ENCODE measurements around the gene TMEM132E. TPM values are rescaled to one million over a fixed set of nuclear protein-coding genes. Genes with fewer than 3 reads are reported as not detected.

Gene TMEM132E
- total RNA-seq, 2 experiments from 2014 or later, result not detected

DNA sequence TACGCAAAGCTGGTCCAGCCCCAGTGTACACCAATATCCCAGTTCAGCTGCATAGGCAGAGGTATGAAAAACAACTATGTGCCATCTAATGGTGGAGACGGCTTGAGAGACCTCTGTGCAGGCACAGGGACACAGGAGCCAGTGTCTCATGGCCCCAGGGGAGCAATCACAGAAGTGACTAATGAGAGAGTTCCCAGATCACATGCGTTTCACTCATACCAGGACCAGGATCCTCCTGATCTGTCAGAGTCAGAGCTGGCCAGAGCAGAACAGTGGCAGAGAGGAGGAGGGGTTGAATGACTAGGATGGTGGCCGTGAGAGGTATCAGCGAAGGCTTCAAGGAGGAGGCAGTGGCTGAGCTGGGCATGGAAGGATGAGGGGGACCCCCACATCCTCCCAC is 41.1 kb downstream of the TMEM132E start:
- CTCF ChIA-PET, result no interaction called here
- peaks cover 40% of the 10 kb centered on the region for H3K27me3 Mint-ChIP-seq

DNA sequence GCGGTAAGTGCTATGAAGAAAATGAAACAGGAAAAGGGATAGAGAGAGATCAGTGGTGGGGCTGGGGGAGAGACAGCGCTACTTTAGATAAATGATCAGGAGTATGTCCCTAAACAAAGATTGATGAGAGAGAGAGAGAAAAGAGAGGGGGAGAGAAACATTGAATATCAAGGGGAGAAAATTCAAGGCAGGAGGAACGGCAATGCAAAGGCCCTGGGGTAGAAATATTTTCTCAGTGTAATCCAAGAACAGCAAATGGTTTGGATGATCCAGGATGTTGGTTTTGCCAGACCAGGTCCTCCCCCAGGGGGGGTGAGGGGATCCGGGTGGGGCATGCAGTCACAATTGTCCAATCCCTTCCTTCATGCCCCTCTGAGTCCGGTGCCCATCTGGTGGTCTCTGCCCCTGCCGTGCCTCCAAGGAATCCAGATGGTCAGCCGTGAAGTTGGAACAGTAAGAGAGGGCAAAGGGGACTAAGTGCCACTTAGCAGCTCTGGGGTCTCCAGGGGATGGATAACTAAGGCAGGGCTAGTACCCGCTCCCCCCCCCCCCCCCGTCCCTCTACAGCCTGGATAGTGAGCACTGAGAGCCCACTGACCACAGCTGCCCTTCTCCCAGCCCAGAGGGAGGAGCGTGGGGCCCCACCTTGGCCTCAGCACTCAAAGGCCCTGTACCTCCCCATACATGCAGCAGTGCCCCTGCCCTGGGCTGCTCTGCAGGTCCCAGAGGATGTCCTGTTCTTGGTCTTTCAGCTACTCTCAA is 43.7 kb downstream of the TMEM132E start:
- H3K9me3 Mint-ChIP-seq, result no peaks in the 10 kb centered on the region
- peaks cover 41% of the 10 kb centered on the region for H3K27me3 Mint-ChIP-seq
- H3K4me3 Mint-ChIP-seq, result no peak overlapping the region
- CTCF ChIA-PET, result no interaction called here
- H3K4me1 Mint-ChIP-seq, result no peaks in the 10 kb centered on the region
- POLR2A ChIA-PET, result no interaction called here
- DNase-seq, result no peak
- no peak overlapping the region for H3K27ac Mint-ChIP-seq
- no peaks in the 10 kb centered on the region for H3K36me3 Mint-ChIP-seq (ENCODE audit: low read depth)

More for the DNA sequence above, 41.1 kb downstream of the TMEM132E start:
- DNase-seq, result no peak
- Mint-ChIP-seq H3K4me1 (no peaks in the 10 kb centered on the region), H3K27ac (no peak overlapping the region), H3K9me3 (no peaks in the 10 kb centered on the region), H3K4me3 (no peak overlapping the region), H3K36me3 (ENCODE audit: low read depth) (no peaks in the 10 kb centered on the region)
- POLR2A ChIA-PET, result no interaction called here

DNA sequence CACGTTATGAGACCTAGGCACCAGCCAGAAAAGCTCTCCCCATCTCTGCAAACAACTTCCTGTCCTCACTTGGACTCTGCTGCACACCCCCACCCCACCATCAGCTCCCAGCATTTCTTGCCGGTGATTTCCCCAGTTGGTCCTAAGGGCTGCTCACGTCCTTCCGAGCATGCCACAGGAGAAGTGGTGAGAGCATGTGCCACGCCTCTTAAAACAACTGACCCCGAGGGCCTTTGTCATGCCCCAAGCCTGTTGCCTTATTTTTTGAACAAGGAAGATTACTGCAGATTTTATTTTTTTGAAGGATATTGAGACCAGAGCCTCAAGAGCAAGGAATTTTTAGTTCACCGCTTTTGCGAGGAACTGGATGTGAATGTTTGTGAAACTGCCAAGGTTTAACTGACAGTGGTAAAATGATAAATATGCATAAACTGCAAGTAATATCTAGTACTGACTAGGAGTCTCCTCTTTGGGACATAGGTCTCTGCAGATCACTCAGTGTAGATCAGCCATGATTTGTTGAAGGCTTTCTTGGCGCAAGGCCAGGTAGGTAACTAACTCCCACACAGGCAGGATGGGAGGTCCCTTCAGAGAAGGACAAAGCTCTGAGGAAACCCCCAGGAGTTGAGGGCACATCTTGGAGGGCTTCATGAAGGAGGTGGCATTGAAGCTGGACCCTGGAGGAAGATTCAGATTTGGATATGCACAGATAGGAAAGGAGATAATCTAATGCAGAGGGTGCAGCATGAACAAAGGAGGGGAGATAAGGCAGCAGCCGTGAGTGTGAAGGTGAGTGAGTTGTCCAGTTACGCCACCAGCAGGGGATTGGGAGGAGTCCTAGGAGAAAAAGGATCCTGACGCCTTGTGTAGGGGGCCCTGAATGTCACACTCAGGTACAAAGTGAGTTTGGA is 44.7 kb downstream of the TMEM132E start:
- CTCF ChIA-PET, result no interaction called here
- Mint-ChIP-seq H3K36me3 (ENCODE audit: low read depth) (no peaks in the 10 kb centered on the region), H3K27me3 (peaks cover 46% of the 10 kb centered on the region)

GRCh38 chr17:34624767-34625383 is 45.5 kb downstream of the TMEM132E start:
- no peak for DNase-seq
- H3K9me3 Mint-ChIP-seq, result no peaks in the 10 kb centered on the region
- no peak overlapping the region for H3K4me3 Mint-ChIP-seq
- H3K27me3 Mint-ChIP-seq, result peaks cover 49% of the 10 kb centered on the region
- no peaks in the 10 kb centered on the region for H3K36me3 Mint-ChIP-seq (ENCODE audit: low read depth)
- no peak overlapping the region for H3K27ac Mint-ChIP-seq
- ChIA-PET POLR2A (no interaction called here), CTCF (no interaction called here)
- no peaks in the 10 kb centered on the region for H3K4me1 Mint-ChIP-seq

More for the DNA sequence above, 44.7 kb downstream of the TMEM132E start:
- no peak for DNase-seq
- Mint-ChIP-seq H3K9me3 (no peaks in the 10 kb centered on the region), H3K4me3 (no peak overlapping the region), H3K27ac (no peak overlapping the region), H3K4me1 (no peaks in the 10 kb centered on the region)
- POLR2A ChIA-PET, result no interaction called here

GRCh38 chr17:34626121-34626681 is 46.8 kb downstream of the TMEM132E start:
- POLR2A ChIA-PET, result interaction anchor here (1.1 kb wide), 1 partner anchor 11 kb away, joined by 3 read pairs; no protein-coding TSS in a partner anchor
- H3K36me3 Mint-ChIP-seq (ENCODE audit: low read depth), result no peaks in the 10 kb centered on the region
- DNase-seq, result no peak
- no peaks in the 10 kb centered on the region for H3K4me1 Mint-ChIP-seq
- no peak overlapping the region for H3K4me3 Mint-ChIP-seq
- CTCF ChIA-PET, result no interaction called here
- no peak overlapping the region for H3K27ac Mint-ChIP-seq
- peaks cover 49% of the 10 kb centered on the region for H3K27me3 Mint-ChIP-seq
- no peaks in the 10 kb centered on the region for H3K9me3 Mint-ChIP-seq

DNA sequence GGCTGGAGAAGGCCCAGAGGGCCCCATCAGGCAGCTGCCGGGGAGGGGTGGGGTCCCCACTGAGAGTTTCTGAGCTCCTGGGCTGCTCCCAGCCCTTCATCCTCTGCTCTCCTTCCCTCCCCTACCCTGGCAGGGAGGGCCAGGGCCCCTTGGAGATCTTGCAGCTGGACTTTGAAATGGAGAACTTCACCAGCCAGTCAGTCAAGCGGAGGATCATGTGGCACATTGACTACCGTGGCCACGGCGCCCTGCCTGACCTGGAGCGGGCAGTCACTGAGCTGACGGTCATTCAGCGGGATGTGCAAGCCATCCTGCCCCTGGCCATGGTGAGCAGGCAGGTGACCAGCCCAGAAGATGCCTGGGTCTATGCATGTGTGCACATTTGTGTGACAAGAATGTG is 49.5 kb downstream of the TMEM132E start:
- Mint-ChIP-seq H3K9me3 (no peaks in the 10 kb centered on the region), H3K4me3 (no peak overlapping the region), H3K4me1 (no peaks in the 10 kb centered on the region), H3K36me3 (ENCODE audit: low read depth) (no peaks in the 10 kb centered on the region), H3K27me3 (peaks cover 51% of the 10 kb centered on the region), H3K27ac (no peak overlapping the region)
- DNase-seq, result no peak
- ChIA-PET POLR2A (no interaction called here), CTCF (interaction anchor here (1.1 kb wide), 1 partner anchor 175 kb away, joined by 3 read pairs; no protein-coding TSS in a partner anchor)

- no peaks in the 10 kb centered on the region for H3K9me3 Mint-ChIP-seq
- ChIA-PET CTCF (interaction anchor here (0.9 kb wide), 1 partner anchor 211 kb away, joined by 3 read pairs; no protein-coding TSS in a partner anchor), POLR2A (no interaction called here)
- no peak overlapping the region for H3K4me3 Mint-ChIP-seq
- H3K27ac Mint-ChIP-seq, result no peak overlapping the region
- H3K4me1 Mint-ChIP-seq, result peaks cover 7% of the 10 kb centered on the region
- no peak for DNase-seq
- H3K36me3 Mint-ChIP-seq (ENCODE audit: low read depth), result no peaks in the 10 kb centered on the region
- H3K27me3 Mint-ChIP-seq, result peaks cover 36% of the 10 kb centered on the region
Measured at GRCh38 chr17:34633351-34633750, 54.0 kb downstream of the TMEM132E start.

- POLR2A ChIA-PET, result no interaction called here
- CTCF ChIA-PET, result interaction anchor here (0.9 kb wide), 1 partner anchor 212 kb away, joined by 3 read pairs; no protein-coding TSS in a partner anchor
- Mint-ChIP-seq H3K36me3 (ENCODE audit: low read depth) (no peaks in the 10 kb centered on the region), H3K27ac (no peak overlapping the region), H3K4me3 (no peak overlapping the region), H3K9me3 (no peaks in the 10 kb centered on the region), H3K4me1 (peaks cover 7% of the 10 kb centered on the region), H3K27me3 (peaks cover 34% of the 10 kb centered on the region)
- DNase-seq, result no peak
Measured at GRCh38 chr17:34633760-34634159, 54.4 kb downstream of the TMEM132E start.

DNA sequence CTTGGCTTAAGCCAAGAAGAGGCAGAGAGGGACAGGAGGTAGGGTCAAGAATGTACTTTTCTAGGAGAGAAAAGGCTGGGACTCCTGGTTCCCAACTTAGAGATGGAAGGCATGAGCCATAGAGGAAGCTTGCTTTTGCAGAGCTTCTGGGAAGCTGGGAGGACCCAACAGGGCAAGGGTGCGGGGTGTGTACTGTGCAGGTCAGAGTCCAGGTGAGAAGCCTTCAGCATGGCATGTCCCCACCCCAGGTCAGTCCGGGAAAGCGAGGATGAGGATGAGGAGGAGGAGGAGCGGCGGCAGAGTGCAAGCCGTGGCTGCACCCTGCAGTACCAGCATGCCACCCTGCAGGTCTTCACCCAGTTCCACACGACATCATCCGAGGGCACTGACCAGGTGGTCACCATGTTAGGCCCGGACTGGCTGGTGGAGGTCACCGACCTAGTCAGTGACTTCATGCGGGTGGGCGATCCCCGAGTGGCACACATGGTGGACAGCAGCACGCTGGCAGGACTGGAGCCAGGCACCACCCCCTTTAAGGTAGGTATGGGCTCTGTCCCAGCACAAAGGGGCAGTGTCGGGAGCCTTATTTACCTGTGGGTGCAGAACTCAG is 55.3 kb downstream of the TMEM132E start:
- no peak overlapping the region for H3K4me3 Mint-ChIP-seq
- no peaks in the 10 kb centered on the region for H3K36me3 Mint-ChIP-seq (ENCODE audit: low read depth)
- peaks cover 28% of the 10 kb centered on the region for H3K27me3 Mint-ChIP-seq
- H3K9me3 Mint-ChIP-seq, result no peaks in the 10 kb centered on the region
- peaks cover 7% of the 10 kb centered on the region for H3K4me1 Mint-ChIP-seq
- no peak for DNase-seq
- ChIA-PET POLR2A (no interaction called here), CTCF (no interaction called here)
- H3K27ac Mint-ChIP-seq, result no peak overlapping the region

- no peak overlapping the region for H3K4me3 Mint-ChIP-seq
- H3K4me1 Mint-ChIP-seq, result peaks cover 7% of the 10 kb centered on the region
- H3K27ac Mint-ChIP-seq, result no peak overlapping the region
- peaks cover 32% of the 10 kb centered on the region for H3K27me3 Mint-ChIP-seq
- DNase-seq, result no peak
- no peaks in the 10 kb centered on the region for H3K36me3 Mint-ChIP-seq (ENCODE audit: low read depth)
- ChIA-PET CTCF (no interaction called here), POLR2A (no interaction called here)
- no peaks in the 10 kb centered on the region for H3K9me3 Mint-ChIP-seq
Measured at GRCh38 chr17:34635876-34636275, 56.5 kb downstream of the TMEM132E start.

DNA sequence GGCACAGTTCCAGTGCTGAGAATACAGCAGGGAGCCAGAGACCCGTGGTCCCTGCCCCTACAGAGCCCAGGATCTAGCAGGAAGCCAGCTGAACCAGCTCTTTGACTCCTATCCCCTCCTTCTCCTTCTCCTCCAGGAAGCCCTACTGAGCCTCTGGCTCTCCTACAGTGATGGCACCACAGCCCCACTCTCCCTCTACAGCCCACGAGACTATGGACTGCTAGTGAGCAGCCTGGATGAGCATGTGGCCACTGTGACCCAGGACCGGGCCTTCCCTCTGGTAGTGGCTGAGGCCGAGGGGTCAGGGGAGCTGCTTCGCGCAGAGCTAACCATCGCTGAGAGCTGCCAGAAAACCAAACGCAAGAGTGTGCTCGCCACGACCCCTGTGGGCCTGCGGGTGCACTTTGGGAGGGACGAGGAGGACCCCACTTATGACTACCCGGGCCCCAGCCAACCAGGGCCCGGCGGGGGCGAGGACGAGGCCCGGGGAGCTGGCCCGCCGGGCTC is 57.7 kb downstream of the TMEM132E start:
- no peak overlapping the region for H3K4me3 Mint-ChIP-seq

More for the DNA sequence above, 57.7 kb downstream of the TMEM132E start:
- ChIA-PET CTCF (interaction anchor here (1.1 to 3.2 kb wide), 4 partner anchors 25 to 217 kb away, joined by 3 to 23 read pairs (median 6); no protein-coding TSS in a partner anchor), POLR2A (interaction anchor here (1.0 kb wide), 1 partner anchor 11 kb away, joined by 3 read pairs; no protein-coding TSS in a partner anchor)
- H3K9me3 Mint-ChIP-seq, result no peaks in the 10 kb centered on the region
- no peak overlapping the region for H3K27ac Mint-ChIP-seq
- H3K36me3 Mint-ChIP-seq (ENCODE audit: low read depth), result no peaks in the 10 kb centered on the region
- DNase-seq, result no peak
- peaks cover 37% of the 10 kb centered on the region for H3K27me3 Mint-ChIP-seq
- peaks cover 7% of the 10 kb centered on the region for H3K4me1 Mint-ChIP-seq

Measured in activated CD4-positive, alpha-beta memory T cell treated with anti-CD3 and anti-CD28 coated beads, Interleukin-2, amount 10 ng/mL, durations not matched to agents 7 days and 5 days (primary cell).